Measurements from ENCODE around the gene C8B. TPM values are rescaled to one million over a fixed set of nuclear protein-coding genes. Genes with fewer than 3 reads are reported as not detected.

Gene C8B
- total and polyA plus RNA-seq, 2 donors (not counting 1 experiment from before 2014, with no cell fraction given), result not detected

DNA sequence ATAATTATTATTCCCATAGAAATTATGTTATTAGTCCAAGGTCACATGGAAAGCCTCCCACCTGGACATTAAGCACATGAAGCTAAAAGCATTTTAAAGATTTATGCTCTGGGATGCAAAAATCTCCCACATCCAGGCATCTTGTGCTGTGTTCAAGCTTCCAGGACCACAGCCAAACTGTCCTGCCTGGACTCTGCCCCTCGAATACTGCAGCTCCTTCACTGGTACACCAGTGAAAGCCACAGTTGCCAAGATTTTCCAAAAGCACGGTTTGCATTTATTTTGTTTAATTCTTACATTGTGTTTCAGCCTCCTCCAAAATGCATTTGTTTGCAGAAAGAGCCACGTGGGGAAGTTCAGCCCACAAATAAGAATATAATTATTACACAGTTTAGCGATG, 38.6 kb downstream of the C8B start:
- ChIA-PET POLR2A (no interaction called here), CTCF (no interaction called here)
- H3K27ac ChIP-seq (ENCODE audit: low read length in 2 of 2), result no peak overlapping the region
- H2AFZ ChIP-seq (ENCODE audit: insufficient read depth, low read depth, low read length, poor library complexity, severe bottlenecking), result no peak overlapping the region
- DNase-seq, result no peak
- no peak overlapping the region for H3K27ac Mint-ChIP-seq
- no peak overlapping the region for H3K4me3 Mint-ChIP-seq
- no peaks in the 10 kb centered on the region for H3K4me1 Mint-ChIP-seq
- H3K9ac ChIP-seq (ENCODE audit: low read length), result no peak overlapping the region
- H3K27me3 ChIP-seq (replicated peaks in 1 of 4; ENCODE audit: control extremely low read depth in 1 of 4, control insufficient read depth in 3 of 4, insufficient read depth in 4 of 4, low read length in 3 of 4), result peaks cover 0 to 3% (median 0%) of the 10 kb centered on the region in 4 experiments
- ATAC-seq (ENCODE audit: low read depth), result no peak
- TF ChIP-seq EZH2 (IDR thresholded peaks at IDR 0.05; ENCODE audit: borderline replicate concordance, insufficient read depth, low read depth, low read length, poor library complexity, severe bottlenecking), result no peak
- TF ChIP-seq, protein P1, sequence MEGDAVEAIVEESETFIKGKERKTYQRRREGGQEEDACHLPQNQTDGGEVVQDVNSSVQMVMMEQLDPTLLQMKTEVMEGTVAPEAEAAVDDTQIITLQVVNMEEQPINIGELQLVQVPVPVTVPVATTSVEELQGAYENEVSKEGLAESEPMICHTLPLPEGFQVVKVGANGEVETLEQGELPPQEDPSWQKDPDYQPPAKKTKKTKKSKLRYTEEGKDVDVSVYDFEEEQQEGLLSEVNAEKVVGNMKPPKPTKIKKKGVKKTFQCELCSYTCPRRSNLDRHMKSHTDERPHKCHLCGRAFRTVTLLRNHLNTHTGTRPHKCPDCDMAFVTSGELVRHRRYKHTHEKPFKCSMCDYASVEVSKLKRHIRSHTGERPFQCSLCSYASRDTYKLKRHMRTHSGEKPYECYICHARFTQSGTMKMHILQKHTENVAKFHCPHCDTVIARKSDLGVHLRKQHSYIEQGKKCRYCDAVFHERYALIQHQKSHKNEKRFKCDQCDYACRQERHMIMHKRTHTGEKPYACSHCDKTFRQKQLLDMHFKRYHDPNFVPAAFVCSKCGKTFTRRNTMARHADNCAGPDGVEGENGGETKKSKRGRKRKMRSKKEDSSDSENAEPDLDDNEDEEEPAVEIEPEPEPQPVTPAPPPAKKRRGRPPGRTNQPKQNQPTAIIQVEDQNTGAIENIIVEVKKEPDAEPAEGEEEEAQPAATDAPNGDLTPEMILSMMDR (IDR thresholded peaks at IDR 0.05), result no peak
- H3K9me3 Mint-ChIP-seq (ENCODE audit: insufficient read depth), result peaks cover 2% of the 10 kb centered on the region
- peaks cover 8% of the 10 kb centered on the region for H3K27me3 Mint-ChIP-seq
- no peaks in the 10 kb centered on the region for H4K20me1 ChIP-seq (ENCODE audit: control insufficient read depth, insufficient read depth, low read length, poor library complexity, severe bottlenecking)
- no peak overlapping the region for H3K4me2 ChIP-seq (replicated peaks; ENCODE audit: low read depth, low read length, poor library complexity, severe bottlenecking)
- intact Hi-C loops (cut with micrococcal nuclease), result no loop called here
- no peaks in the 10 kb centered on the region for H3K9me3 ChIP-seq (ENCODE audit: control extremely low read depth in 1 of 3, control insufficient read depth in 2 of 3, insufficient read depth in 1 of 3, low read length in 2 of 3)
- H3K4me3 ChIP-seq (ENCODE audit: control extremely low read depth in 1 of 5, extremely low read depth in 1 of 5, insufficient read depth in 1 of 5, low read depth in 2 of 5, low read length in 4 of 5), result no peak overlapping the region
- H3K4me1 ChIP-seq (ENCODE audit: control insufficient read depth in 2 of 2, insufficient read depth in 2 of 2, low read length in 2 of 2), result no peaks in the 10 kb centered on the region
- no peaks in the 10 kb centered on the region for H3K36me3 ChIP-seq (replicated peaks in 1 of 2; ENCODE audit: control extremely low read depth in 1 of 2, control insufficient read depth in 1 of 2, extremely low read depth in 1 of 2, insufficient read depth in 2 of 2, low read length in 1 of 2)
- 100% methylated on average over 1 of the region's 4 CpGs for WGBS (ENCODE audit: insufficient coverage)
- no peaks in the 10 kb centered on the region for H3K79me2 ChIP-seq (ENCODE audit: control insufficient read depth, insufficient read depth, low read length)

DNA sequence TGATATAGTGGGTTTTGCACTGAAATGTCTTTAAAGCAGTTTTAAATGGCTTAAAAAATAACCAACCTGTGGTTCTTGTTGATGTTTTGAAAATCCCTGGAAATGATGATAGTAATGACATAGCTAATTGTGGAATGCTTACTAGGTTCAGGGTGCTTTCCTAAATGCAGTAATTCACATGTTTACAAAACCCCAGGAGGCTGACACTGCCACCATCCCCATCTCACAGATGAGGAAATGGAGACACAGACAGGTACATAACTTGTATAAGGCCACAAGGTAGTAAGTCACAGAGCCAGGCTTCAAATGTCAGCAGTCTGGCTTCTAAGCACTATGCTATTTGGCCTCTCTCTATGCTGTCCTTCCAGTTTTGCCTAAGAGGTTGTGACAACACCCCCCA, 40.6 kb downstream of the C8B start:
- no peaks in the 10 kb centered on the region for H3K4me1 Mint-ChIP-seq
- H3K4me3 Mint-ChIP-seq, result no peak overlapping the region
- intact Hi-C loops (cut with micrococcal nuclease), result no loop called here
- no peaks in the 10 kb centered on the region for H3K79me2 ChIP-seq (ENCODE audit: control insufficient read depth, insufficient read depth, low read length)
- no peak overlapping the region for H2AFZ ChIP-seq (ENCODE audit: insufficient read depth, low read depth, low read length, poor library complexity, severe bottlenecking)
- DNase-seq (no peak), ATAC-seq (ENCODE audit: low read depth) (no peak)
- H3K9ac ChIP-seq (ENCODE audit: low read length), result no peak overlapping the region
- H3K9me3 ChIP-seq (ENCODE audit: control extremely low read depth in 1 of 3, control insufficient read depth in 2 of 3, insufficient read depth in 1 of 3, low read length in 2 of 3), result no peaks in the 10 kb centered on the region
- H4K20me1 ChIP-seq (ENCODE audit: control insufficient read depth, insufficient read depth, low read length, poor library complexity, severe bottlenecking), result no peaks in the 10 kb centered on the region
- peaks cover 2% of the 10 kb centered on the region for H3K9me3 Mint-ChIP-seq (ENCODE audit: insufficient read depth)
- POLR2A ChIA-PET, result no interaction called here
- peaks cover 0 to 3% (median 0%) of the 10 kb centered on the region in 4 experiments for H3K27me3 ChIP-seq (replicated peaks in 1 of 4; ENCODE audit: control extremely low read depth in 1 of 4, control insufficient read depth in 3 of 4, insufficient read depth in 4 of 4, low read length in 3 of 4)
- no peaks in the 10 kb centered on the region for H3K4me1 ChIP-seq (ENCODE audit: control insufficient read depth in 2 of 2, insufficient read depth in 2 of 2, low read length in 2 of 2)
- H3K27me3 Mint-ChIP-seq, result peaks cover 5% of the 10 kb centered on the region
- no peaks in the 10 kb centered on the region for H3K36me3 ChIP-seq (replicated peaks in 1 of 2; ENCODE audit: control extremely low read depth in 1 of 2, control insufficient read depth in 1 of 2, extremely low read depth in 1 of 2, insufficient read depth in 2 of 2, low read length in 1 of 2)
- H3K27ac Mint-ChIP-seq, result no peak overlapping the region
- CTCF ChIA-PET, result no interaction called here
- H3K4me3 ChIP-seq (ENCODE audit: control extremely low read depth in 1 of 5, extremely low read depth in 1 of 5, insufficient read depth in 1 of 5, low read depth in 2 of 5, low read length in 4 of 5), result no peak overlapping the region
- no peak overlapping the region for H3K4me2 ChIP-seq (replicated peaks; ENCODE audit: low read depth, low read length, poor library complexity, severe bottlenecking)
- no peak overlapping the region for H3K27ac ChIP-seq (ENCODE audit: low read length in 2 of 2)
- TF ChIP-seq, protein P1 (IDR thresholded peaks at IDR 0.05), result no peak
- no peak for TF ChIP-seq EZH2 (IDR thresholded peaks at IDR 0.05; ENCODE audit: borderline replicate concordance, insufficient read depth, low read depth, low read length, poor library complexity, severe bottlenecking)

All from B cell (primary cell).